HepG2 (cell line): ENCODE data around the gene CRKL. TPM values are rescaled to one million over a fixed set of nuclear protein-coding genes. Genes with fewer than 3 reads are reported as not detected.

Source experiments
- NR2F6 ChIP-seq, 2 experiments: IDR thresholded peaks; 2 replicates each; pipeline ENCODE4 v1.6.1; 2016; ENCODE audit warnings: antibody characterized with exemption in 1 of 2, mild to moderate bottlenecking in 1 of 2
- RBM39 ChIP-seq: fragments of 200-400 bp; formaldehyde crosslinking; IDR thresholded peaks from one replicate; pipeline ENCODE4 v1.6.1; 2018; ENCODE audit warnings: antibody characterized with exemption, mild to moderate bottlenecking, low read depth, low read length; ENCODE audit not compliant: poor library complexity, severe bottlenecking
- ZNF619 ChIP-seq: sonication (generic); formaldehyde crosslinking; IDR thresholded peaks from 2 replicates; pipeline ENCODE4 v1.4.0; 2020; ENCODE audit warnings: mild to moderate bottlenecking, missing genetic modification reagents
- polyA plus RNA-seq, 8 experiments: library from polyadenylated mRNA; depleted of rRNA in 3 of 8; stranded (reverse) in 7 of 8; unstranded in 1 of 8; fragments of >200 nt; fragmentation: Illumina TruSeq in 4 of 8; extraction: Trizol in 4 of 8; gene quantifications; 2 replicates each; pipeline versions ENCODE4 v1.2.1 to v1.2.3, GENCODE V29; 2011 to 2016; ENCODE audit warnings: low read depth in 4 of 8, missing spikeins in 1 of 8, mixed read lengths in 1 of 8; ENCODE audit not compliant: insufficient read depth in 1 of 8
- total RNA-seq, 5 experiments: library from RNA; depleted of rRNA; stranded (reverse); fragments of >200 nt; fragmentation: Illumina TruSeq; extraction: Trizol; gene quantifications; 2 replicates each; pipeline ENCODE4 v1.2.3, GENCODE V29; 2016; ENCODE audit warnings: low read depth in 1 of 5
- TF ChIP-seq, protein P1 (sequence below): sonication (generic); formaldehyde crosslinking; IDR thresholded peaks from 2 replicates; pipeline ENCODE4 v1.4.0; 2020; ENCODE audit warnings: mild to moderate bottlenecking, missing genetic modification reagents

CRKL gene
- total and polyA plus RNA-seq, 2 of the 13 experiments (the other 11 are each of a cell fraction or from before 2014, with no cell fraction given), result 37.4 to 60.6 TPM

DNA sequence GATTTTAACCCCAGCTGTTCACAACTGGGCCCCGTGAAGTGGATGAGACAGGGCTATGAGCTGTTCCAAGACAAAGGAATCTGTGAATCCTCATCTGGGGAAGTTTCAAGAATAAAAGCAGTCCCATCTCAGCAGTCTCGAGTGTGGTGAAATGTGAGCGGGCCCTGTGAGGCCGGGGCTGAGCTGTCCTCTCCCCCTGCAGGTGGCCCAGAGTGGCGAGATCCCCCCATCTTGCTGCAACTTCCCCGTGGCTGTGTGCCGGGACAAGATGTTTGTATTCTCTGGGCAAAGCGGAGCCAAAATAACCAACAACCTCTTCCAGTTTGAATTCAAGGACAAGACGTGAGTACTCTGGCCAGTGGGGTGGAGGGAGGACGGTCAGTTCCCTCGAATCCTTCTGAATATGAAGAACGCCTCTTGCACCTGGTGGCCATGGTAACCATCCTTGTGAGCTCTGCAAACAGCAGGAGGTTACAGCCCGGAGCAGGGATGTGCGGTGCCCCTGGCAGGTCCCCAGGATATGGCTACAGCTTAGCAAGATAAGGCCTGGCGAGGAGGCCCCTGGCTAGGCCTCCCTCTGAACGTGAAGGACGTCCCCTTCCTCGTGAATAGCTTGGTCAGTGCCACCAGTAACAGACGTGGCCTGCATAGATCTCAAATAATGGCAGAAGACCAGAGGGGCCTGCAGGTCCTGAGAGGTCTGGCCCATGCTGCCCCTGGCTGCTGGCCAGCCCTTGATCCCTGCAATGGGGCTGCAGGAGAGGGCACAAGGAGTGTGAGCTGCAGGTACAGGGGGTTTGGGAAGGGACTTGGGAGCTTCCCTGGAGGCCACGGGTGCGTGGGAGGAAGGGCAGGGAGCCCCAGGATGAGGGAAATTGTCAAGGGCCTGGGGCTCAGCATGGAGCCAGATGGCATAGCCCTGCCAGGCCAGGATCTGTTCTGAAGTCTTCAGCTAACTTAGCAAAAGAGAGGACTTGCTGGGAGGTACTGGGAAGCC lies 73.3 kb downstream of the CRKL start (continued):
- TF ChIP-seq, protein P1, sequence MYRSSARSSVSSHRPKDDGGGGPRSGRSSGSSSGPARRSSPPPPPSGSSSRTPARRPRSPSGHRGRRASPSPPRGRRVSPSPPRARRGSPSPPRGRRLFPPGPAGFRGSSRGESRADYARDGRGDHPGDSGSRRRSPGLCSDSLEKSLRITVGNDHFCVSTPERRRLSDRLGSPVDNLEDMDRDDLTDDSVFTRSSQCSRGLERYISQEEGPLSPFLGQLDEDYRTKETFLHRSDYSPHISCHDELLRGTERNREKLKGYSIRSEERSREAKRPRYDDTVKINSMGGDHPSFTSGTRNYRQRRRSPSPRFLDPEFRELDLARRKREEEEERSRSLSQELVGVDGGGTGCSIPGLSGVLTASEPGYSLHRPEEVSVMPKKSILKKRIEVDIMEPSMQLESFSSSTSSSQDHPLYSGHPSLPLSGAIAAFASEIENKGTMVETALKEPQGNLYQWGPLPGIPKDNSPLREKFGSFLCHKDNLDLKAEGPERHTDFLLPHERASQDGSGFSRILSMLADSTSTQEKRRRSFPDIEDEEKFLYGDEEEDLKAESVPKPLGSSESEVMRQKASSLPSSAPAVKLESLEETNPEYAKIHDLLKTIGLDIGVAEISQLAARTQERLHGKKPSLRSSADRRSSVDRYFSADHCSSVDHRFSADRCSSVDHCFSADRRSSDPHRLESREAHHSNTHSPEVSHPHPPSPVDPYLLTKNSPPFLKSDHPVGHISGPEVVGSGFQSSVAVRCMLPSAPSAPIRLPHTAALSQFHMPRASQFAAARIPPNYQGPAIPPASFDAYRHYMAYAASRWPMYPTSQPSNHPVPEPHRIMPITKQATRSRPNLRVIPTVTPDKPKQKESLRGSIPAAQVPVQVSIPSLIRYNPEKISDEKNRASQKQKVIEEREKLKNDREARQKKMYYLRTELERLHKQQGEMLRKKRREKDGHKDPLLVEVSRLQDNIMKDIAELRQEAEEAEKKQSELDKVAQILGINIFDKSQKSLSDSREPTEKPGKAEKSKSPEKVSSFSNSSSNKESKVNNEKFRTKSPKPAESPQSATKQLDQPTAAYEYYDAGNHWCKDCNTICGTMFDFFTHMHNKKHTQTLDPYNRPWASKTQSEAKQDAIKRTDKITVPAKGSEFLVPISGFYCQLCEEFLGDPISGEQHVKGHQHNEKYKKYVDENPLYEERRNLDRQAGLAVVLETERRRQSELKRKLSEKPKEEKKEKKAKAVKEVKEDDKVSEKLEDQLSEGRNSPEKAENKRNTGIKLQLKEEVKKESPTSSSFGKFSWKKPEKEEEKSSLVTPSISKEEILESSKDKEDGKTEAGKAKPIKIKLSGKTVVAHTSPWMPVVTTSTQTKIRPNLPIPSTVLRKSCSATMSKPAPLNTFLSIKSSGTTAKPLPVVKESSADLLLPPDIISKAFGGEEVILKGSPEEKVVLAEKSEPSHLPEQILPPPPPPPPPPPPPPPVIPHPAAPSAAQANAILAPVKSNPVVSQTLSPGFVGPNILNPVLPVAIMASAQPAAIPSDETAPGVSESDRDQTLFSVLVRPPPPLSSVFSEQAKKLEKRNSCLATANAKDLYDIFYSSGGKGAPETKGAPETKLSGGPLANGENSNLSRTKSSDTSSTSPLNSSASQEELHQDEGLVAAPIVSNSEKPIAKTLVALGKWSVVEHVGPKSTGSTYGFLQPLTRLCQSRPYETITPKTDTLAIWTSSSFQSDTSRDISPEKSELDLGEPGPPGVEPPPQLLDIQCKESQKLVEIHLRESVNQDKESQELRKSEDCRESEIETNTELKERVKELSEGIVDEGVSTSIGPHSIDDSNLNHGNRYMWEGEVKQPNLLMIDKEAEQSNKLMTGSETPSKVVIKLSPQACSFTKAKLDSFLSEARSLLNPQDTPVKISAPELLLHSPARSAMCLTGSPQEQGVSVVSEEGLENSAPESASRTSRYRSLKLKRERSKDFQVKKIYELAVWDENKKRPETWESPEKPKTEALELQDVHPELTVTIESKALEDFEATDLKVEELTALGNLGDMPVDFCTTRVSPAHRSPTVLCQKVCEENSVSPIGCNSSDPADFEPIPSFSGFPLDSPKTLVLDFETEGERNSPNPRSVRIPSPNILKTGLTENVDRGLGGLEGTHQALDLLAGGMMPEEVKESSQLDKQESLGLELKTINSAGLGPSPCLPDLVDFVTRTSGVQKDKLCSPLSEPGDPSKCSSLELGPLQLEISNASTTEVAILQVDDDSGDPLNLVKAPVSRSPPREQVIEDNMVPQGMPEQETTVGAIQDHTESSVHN (CRISPR knock-in tag), result no peak
- TF ChIP-seq ZNF619 (CRISPR knock-in tag) (no peak), RBM39 (no peak), NR2F6 (IDR thresholded peaks at IDR 0.05) (no peak), NR2F6 (CRISPR knock-in tag; IDR thresholded peaks at IDR 0.05) (no peak)
- TF ChIP-seq, all 625 proteins: peak for 0
